Neural crest cell (in vitro differentiated cells): ENCODE measurements around the gene LRRC39. TPM values are rescaled to one million over a fixed set of nuclear protein-coding genes. Genes with fewer than 3 reads are reported as not detected.

ENCODE experiments used
- DNase-seq: peaks from one replicate; pipeline ENCODE4 v3.0.0; 2021; ENCODE audit warnings: low read depth, mixed read lengths, low spot score
- H3K27ac Mint-ChIP-seq: one replicate; pipeline ENCODE4 v1.8.0; 2021; ENCODE audit warnings: mild to moderate bottlenecking, mixed read lengths; ENCODE audit not compliant: unreplicated experiment
- H3K27me3 Mint-ChIP-seq: 2 replicates; pipeline ENCODE4 v1.8.0; 2021; ENCODE audit warnings: low read depth, mild to moderate bottlenecking, mixed read lengths
- H3K36me3 Mint-ChIP-seq: 2 replicates; pipeline ENCODE4 v1.8.0; 2021; ENCODE audit warnings: low read depth, mild to moderate bottlenecking, mixed read lengths
- H3K4me1 Mint-ChIP-seq: 2 replicates; pipeline ENCODE4 v1.8.0; 2021; ENCODE audit warnings: mixed read lengths
- H3K4me3 Mint-ChIP-seq: one replicate; pipeline ENCODE4 v1.8.0; 2021; ENCODE audit warnings: mild to moderate bottlenecking, mixed read lengths
- H3K9me3 Mint-ChIP-seq: 2 replicates; pipeline ENCODE4 v1.8.0; 2021; ENCODE audit warnings: mixed read lengths
- CTCF ChIP-seq: fragments of 200-600 bp; sonication (generic); conservative IDR thresholded peaks from 2 replicates; pipeline ENCODE4 v1.5.0; 2021; ENCODE audit warnings: antibody characterized with exemption, mild to moderate bottlenecking
- long read RNA-seq: library from polyadenylated mRNA; unstranded; transcript quantifications from one replicate; pipeline ENCODE4 v2.0.0, GENCODE V29; 2020
- total RNA-seq: library from RNA; stranded (reverse); gene quantifications from 2 replicates; pipeline ENCODE4 v1.2.1, GENCODE V29; 2021

Gene LRRC39
- total RNA-seq = 1.3 and 1.4 TPM in 2 replicates
- long read RNA-seq, partial matches to known transcripts = 0 of 1 reads
- long read RNA-seq, other reads (novel, unspliced or antisense) = 1 of 1 reads

GRCh38 chr1:100178091-100178490 lies at the start of gene LRRC39:
Gene LRRC39, minus strand, starts transcription at chr1:100178256. Its CDS starts 9,740 bp downstream, at chr1:100168516.
- H3K36me3 Mint-ChIP-seq = peaks cover 6% of the 10 kb centered on the region
- TF ChIP-seq CTCF = no peak
- DNase-seq = no peak
- H3K4me3 Mint-ChIP-seq = no peak within 1 kb of the TSS
- no peaks in the 10 kb centered on the region for H3K27me3 Mint-ChIP-seq
- no peak within 1 kb of the TSS for H3K27ac Mint-ChIP-seq
- H3K9me3 Mint-ChIP-seq = peaks cover 4% of the 10 kb centered on the region
- no peaks in the 10 kb centered on the region for H3K4me1 Mint-ChIP-seq

- no peak for DNase-seq
- H3K4me3 Mint-ChIP-seq = no peak overlapping the region
- TF ChIP-seq CTCF = no peak
- no peaks in the 10 kb centered on the region for H3K27me3 Mint-ChIP-seq
- H3K36me3 Mint-ChIP-seq = no peaks in the 10 kb centered on the region
- H3K27ac Mint-ChIP-seq = no peak overlapping the region
- H3K9me3 Mint-ChIP-seq = no peaks in the 10 kb centered on the region
- no peaks in the 10 kb centered on the region for H3K4me1 Mint-ChIP-seq
Measured at GRCh38 chr1:100222428-100222827, 44.4 kb upstream of the LRRC39 start.

GRCh38 chr1:100219883-100220282 lies 41.8 kb upstream of the LRRC39 start:
- no peak for DNase-seq
- no peak overlapping the region for H3K4me3 Mint-ChIP-seq
- no peaks in the 10 kb centered on the region for H3K4me1 Mint-ChIP-seq
- H3K27me3 Mint-ChIP-seq = no peaks in the 10 kb centered on the region
- TF ChIP-seq CTCF = no peak
- H3K9me3 Mint-ChIP-seq = no peaks in the 10 kb centered on the region
- no peak overlapping the region for H3K27ac Mint-ChIP-seq
- no peaks in the 10 kb centered on the region for H3K36me3 Mint-ChIP-seq

- H3K27ac Mint-ChIP-seq = no peak overlapping the region
- no peaks in the 10 kb centered on the region for H3K36me3 Mint-ChIP-seq
- TF ChIP-seq CTCF = no peak
- H3K9me3 Mint-ChIP-seq = no peaks in the 10 kb centered on the region
- no peaks in the 10 kb centered on the region for H3K4me1 Mint-ChIP-seq
- no peak for DNase-seq
- no peaks in the 10 kb centered on the region for H3K27me3 Mint-ChIP-seq
- H3K4me3 Mint-ChIP-seq = no peak overlapping the region
Measured at GRCh38 chr1:100219457-100219856, 41.4 kb upstream of the LRRC39 start.

GRCh38 chr1:100217834-100218233 lies 39.8 kb upstream of the LRRC39 start:
- TF ChIP-seq CTCF = no peak
- no peak overlapping the region for H3K4me3 Mint-ChIP-seq
- no peaks in the 10 kb centered on the region for H3K9me3 Mint-ChIP-seq
- H3K4me1 Mint-ChIP-seq = no peaks in the 10 kb centered on the region
- H3K36me3 Mint-ChIP-seq = no peaks in the 10 kb centered on the region
- no peaks in the 10 kb centered on the region for H3K27me3 Mint-ChIP-seq
- no peak for DNase-seq
- no peak overlapping the region for H3K27ac Mint-ChIP-seq

- no peak for TF ChIP-seq CTCF
- no peaks in the 10 kb centered on the region for H3K27me3 Mint-ChIP-seq
- no peaks in the 10 kb centered on the region for H3K36me3 Mint-ChIP-seq
- no peak overlapping the region for H3K4me3 Mint-ChIP-seq
- no peaks in the 10 kb centered on the region for H3K4me1 Mint-ChIP-seq
- no peak for DNase-seq
- H3K27ac Mint-ChIP-seq = no peak overlapping the region
- no peaks in the 10 kb centered on the region for H3K9me3 Mint-ChIP-seq
Measured at GRCh38 chr1:100215101-100215500, 37.0 kb upstream of the LRRC39 start.
